OCI-LY3 (cell line): ENCODE data around the gene AASDH.
A peak's percentile ranks its signal among the peaks of the same experiment; 100 is the strongest.

Experiments
- H2AFZ ChIP-seq: fragments of 200-600, 300-600 bp; shearing (Covaris generic); 2 replicates; pipeline ENCODE4 v1.6.0; 2014; ENCODE audit warnings: antibody characterized with exemption, low read depth, low read length
- H3K27ac ChIP-seq: fragments of 200-600, 300-600 bp; sonication (generic); 2 replicates; pipeline ENCODE4 v1.5.1; 2014; ENCODE audit warnings: mild to moderate bottlenecking, low read length, moderate library complexity, mixed read lengths
- H3K27me3 ChIP-seq: fragments of 200-600, 300-600 bp; sonication (generic); 2 replicates; pipeline ENCODE4 v1.6.1; 2014; ENCODE audit warnings: low read depth, low read length, mixed read lengths
- H3K36me3 ChIP-seq: fragments of 200-600, 300-600 bp; sonication (generic); replicated peaks from 2 replicates; pipeline ENCODE3; 2014; ENCODE audit warnings: low read depth, low read length, mixed read lengths
- H3K4me1 ChIP-seq: fragments of 300-600, 200-600 bp; sonication (generic); 2 replicates; pipeline ENCODE4 v1.6.1; 2014; ENCODE audit warnings: low read length, mixed read lengths
- H3K4me2 ChIP-seq: fragments of 200-600, 300-600 bp; sonication (generic); 2 replicates; pipeline ENCODE4 v1.6.1; 2014; ENCODE audit warnings: low read length, mixed read lengths
- H3K4me3 ChIP-seq: fragments of 300-600, 200-600 bp; sonication (generic); 2 replicates; pipeline ENCODE4 v1.5.1; 2014; ENCODE audit warnings: antibody characterized with exemption, mild to moderate bottlenecking, low read length, moderate library complexity
- H3K79me2 ChIP-seq: fragments of 300-600, 200-600 bp; shearing (Covaris generic); 2 replicates; pipeline ENCODE4 v1.6.1; 2014; ENCODE audit warnings: mild to moderate bottlenecking, low read length, mixed read lengths
- H3K9ac ChIP-seq: fragments of 300-600, 200-600 bp; shearing (Covaris generic); 2 replicates; pipeline ENCODE4 v1.6.0; 2014; ENCODE audit warnings: mild to moderate bottlenecking, low read length, moderate library complexity
- H3K9me3 ChIP-seq: fragments of 200-600, 300-600 bp; shearing (Covaris generic); 2 replicates; pipeline ENCODE4 v1.6.1; 2014; ENCODE audit warnings: low read length, mixed read lengths; ENCODE audit not compliant: insufficient read depth
- H4K20me1 ChIP-seq: fragments of 200-600, 300-600 bp; sonication (generic); 2 replicates; pipeline ENCODE4 v1.6.1; 2016; ENCODE audit warnings: low read length, mixed read lengths; ENCODE audit not compliant: insufficient read depth
- CTCF ChIP-seq: fragments of 200-600, 300-600 bp; sonication (generic); IDR thresholded peaks from 2 replicates; pipeline ENCODE4 v1.5.1; 2014; ENCODE audit warnings: antibody characterized with exemption, low read length, low read depth
- EZH2phosphoT487 ChIP-seq: fragments of 200-600 bp; shearing (Covaris generic); IDR thresholded peaks from 2 replicates; pipeline ENCODE4 v1.6.1; 2018; ENCODE audit warnings: antibody characterized with exemption, mixed run types, low read depth

Gene AASDH

GRCh38 chr4:56424697-56425514, 37.6 kb upstream of the AASDH start:
- no peak overlapping the region for H2AFZ ChIP-seq
- no peak overlapping the region for H3K9ac ChIP-seq
- peaks cover 74% of the 10 kb centered on the region for H4K20me1 ChIP-seq
- no peak for TF ChIP-seq EZH2phosphoT487
- peak; percentile 71 for TF ChIP-seq CTCF
- no peak overlapping the region for H3K4me2 ChIP-seq
- peaks cover 15% of the 10 kb centered on the region for H3K36me3 ChIP-seq
- no peak overlapping the region for H3K27ac ChIP-seq
- H3K27me3 ChIP-seq: no peaks in the 10 kb centered on the region
- peaks cover 6% of the 10 kb centered on the region; the same call in 1 of the 2 replicates for H3K4me1 ChIP-seq
- H3K79me2 ChIP-seq: peaks cover 100% of the 10 kb centered on the region
- no peak overlapping the region for H3K4me3 ChIP-seq
- H3K9me3 ChIP-seq: no peaks in the 10 kb centered on the region

GRCh38 chr4:56424176-56424575, 36.9 kb upstream of the AASDH start:
- TF ChIP-seq CTCF (no peak), EZH2phosphoT487 (no peak)
- Histone ChIP-seq H3K9me3 (no peaks in the 10 kb centered on the region), H3K36me3 (peaks cover 15% of the 10 kb centered on the region), H2AFZ (no peak overlapping the region), H3K27me3 (no peaks in the 10 kb centered on the region), H3K4me3 (no peak overlapping the region), H3K4me2 (no peak overlapping the region), H4K20me1 (peaks cover 74% of the 10 kb centered on the region), H3K4me1 (peaks cover 6% of the 10 kb centered on the region; the same call in 1 of the 2 replicates), H3K27ac (no peak overlapping the region), H3K9ac (no peak overlapping the region), H3K79me2 (peaks cover 100% of the 10 kb centered on the region)

- Histone ChIP-seq H3K9me3 (no peaks in the 10 kb centered on the region), H3K79me2 (peaks cover 100% of the 10 kb centered on the region), H3K27me3 (no peaks in the 10 kb centered on the region), H3K4me3 (no peak overlapping the region), H2AFZ (no peak overlapping the region), H3K27ac (no peak overlapping the region), H3K4me1 (peaks cover 16% of the 10 kb centered on the region), H3K9ac (no peak overlapping the region), H3K4me2 (no peak overlapping the region), H4K20me1 (peaks cover 50% of the 10 kb centered on the region), H3K36me3 (peaks cover 13% of the 10 kb centered on the region)
- no peak for TF ChIP-seq EZH2phosphoT487
- TF ChIP-seq CTCF: no peak
Measured at GRCh38 chr4:56417396-56417795, 30.1 kb upstream of the AASDH start.

- Histone ChIP-seq H3K4me2 (no peak overlapping the region), H2AFZ (no peak overlapping the region), H3K27ac (no peak overlapping the region), H3K27me3 (no peaks in the 10 kb centered on the region), H3K4me3 (no peak overlapping the region), H4K20me1 (peaks cover 56% of the 10 kb centered on the region), H3K4me1 (peaks cover 18% of the 10 kb centered on the region), H3K36me3 (peaks cover 13% of the 10 kb centered on the region), H3K9me3 (no peaks in the 10 kb centered on the region), H3K9ac (no peak overlapping the region), H3K79me2 (peaks cover 100% of the 10 kb centered on the region)
- no peak for TF ChIP-seq EZH2phosphoT487
Measured at GRCh38 chr4:56416349-56416748, 29.1 kb upstream of the AASDH start.
